ENCODE results near the gene PAM.

DNA sequence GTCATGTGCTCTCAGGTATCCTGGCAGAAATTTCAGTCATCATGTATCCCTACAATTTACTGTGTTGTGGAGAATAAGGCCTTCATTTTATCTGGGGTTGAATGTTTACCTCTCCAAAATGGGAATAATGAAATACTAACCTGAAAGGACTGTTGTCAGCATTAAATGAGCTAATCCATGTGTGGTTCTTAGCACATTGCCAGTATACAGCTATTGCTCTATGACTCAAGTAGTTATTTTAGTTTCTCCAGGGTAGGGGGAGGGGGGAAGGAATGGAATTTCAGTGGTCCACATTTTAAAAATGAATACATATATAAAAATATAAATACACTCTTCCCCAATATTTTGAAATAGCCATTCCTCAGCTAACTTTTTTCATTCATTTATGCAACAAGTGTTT is 3.5 kb downstream of the PAM start:
- TF ChIP-seq POLR2AphosphoS5 (IDR thresholded peaks at IDR 0.05; ENCODE audit: low read depth, low read length) (no peak), POLR2A (IDR thresholded peaks at IDR 0.05; ENCODE audit: low read depth, low read length) (no peak)

Measured in GM12892 (cell line).